ENCODE results near the gene APOBEC3A.
"Not testable (repeated sequence)": the region's sequence is repeated elsewhere in the genome, so short reads cannot be mapped to it uniquely, and the experiment has no call there.

APOBEC3A gene

GRCh38 chr22:38955926-38956325 is 1.5 kb upstream of the APOBEC3A start:
- ATAC-seq (ENCODE audit: low read depth) (no peak), DNase-seq (ENCODE audit: low spot score) (no peak)
- Histone ChIP-seq H3K9me3 (ENCODE audit: severe bottlenecking) (no peaks in the 10 kb centered on the region), H3K27me3 (ENCODE audit: insufficient read depth, poor library complexity, severe bottlenecking) (peaks cover 3% of the 10 kb centered on the region), H3K36me3 (ENCODE audit: low read depth) (no peaks in the 10 kb centered on the region), H3K4me1 (ENCODE audit: insufficient read depth, poor library complexity, severe bottlenecking) (no peaks in the 10 kb centered on the region), H3K4me3 (ENCODE audit: severe bottlenecking) (no peak overlapping the region), H3K27ac (ENCODE audit: poor library complexity, severe bottlenecking) (no peak overlapping the region)
- TF ChIP-seq CTCF (IDR thresholded peaks at IDR 0.05; ENCODE audit: poor library complexity, severe bottlenecking): no peak

GRCh38 chr22:38956551-38956950 is 858 bp upstream of the APOBEC3A start:
- no peak overlapping the region for H3K4me3 ChIP-seq (ENCODE audit: severe bottlenecking)
- H3K27ac ChIP-seq (ENCODE audit: poor library complexity, severe bottlenecking): no peak overlapping the region
- no peaks in the 10 kb centered on the region for H3K4me1 ChIP-seq (ENCODE audit: insufficient read depth, poor library complexity, severe bottlenecking)
- no peak for TF ChIP-seq CTCF (IDR thresholded peaks at IDR 0.05; ENCODE audit: poor library complexity, severe bottlenecking)
- ATAC-seq (ENCODE audit: low read depth) (no peak), DNase-seq (ENCODE audit: low spot score) (no peak)
- no peaks in the 10 kb centered on the region for H3K27me3 ChIP-seq (ENCODE audit: insufficient read depth, poor library complexity, severe bottlenecking)
- no peaks in the 10 kb centered on the region for H3K36me3 ChIP-seq (ENCODE audit: low read depth)
- no peaks in the 10 kb centered on the region for H3K9me3 ChIP-seq (ENCODE audit: severe bottlenecking)

- Histone ChIP-seq H3K36me3 (ENCODE audit: low read depth) (no peaks in the 10 kb centered on the region), H3K27me3 (ENCODE audit: insufficient read depth, poor library complexity, severe bottlenecking) (no peaks in the 10 kb centered on the region), H3K4me1 (ENCODE audit: insufficient read depth, poor library complexity, severe bottlenecking) (no peaks in the 10 kb centered on the region), H3K4me3 (ENCODE audit: severe bottlenecking) (no peak overlapping the region), H3K27ac (ENCODE audit: poor library complexity, severe bottlenecking) (no peak overlapping the region), H3K9me3 (ENCODE audit: severe bottlenecking) (no peaks in the 10 kb centered on the region)
- DNase-seq (ENCODE audit: low spot score) (no peak), ATAC-seq (ENCODE audit: low read depth) (no peak)
- no peak for TF ChIP-seq CTCF (IDR thresholded peaks at IDR 0.05; ENCODE audit: poor library complexity, severe bottlenecking)
Measured at GRCh38 chr22:38957808-38958650, 620 bp downstream of the APOBEC3A start.

GRCh38 chr22:38958651-38958943 is 1.2 kb downstream of the APOBEC3A start:
- not testable (repeated sequence) for H3K36me3 ChIP-seq (ENCODE audit: low read depth); DNase-seq (ENCODE audit: low spot score); H3K9me3 ChIP-seq (ENCODE audit: severe bottlenecking); H3K4me3 ChIP-seq (ENCODE audit: severe bottlenecking); H3K4me1 ChIP-seq (ENCODE audit: insufficient read depth, poor library complexity, severe bottlenecking); H3K27me3 ChIP-seq (ENCODE audit: insufficient read depth, poor library complexity, severe bottlenecking); ATAC-seq (ENCODE audit: low read depth); H3K27ac ChIP-seq (ENCODE audit: poor library complexity, severe bottlenecking)

GRCh38 chr22:38959590-38959989 is 2.2 kb downstream of the APOBEC3A start:
- Histone ChIP-seq H3K9me3 (ENCODE audit: severe bottlenecking) (no peaks in the 10 kb centered on the region), H3K4me1 (ENCODE audit: insufficient read depth, poor library complexity, severe bottlenecking) (no peaks in the 10 kb centered on the region), H3K36me3 (ENCODE audit: low read depth) (no peaks in the 10 kb centered on the region), H3K27me3 (ENCODE audit: insufficient read depth, poor library complexity, severe bottlenecking) (no peaks in the 10 kb centered on the region), H3K4me3 (ENCODE audit: severe bottlenecking) (no peak overlapping the region), H3K27ac (ENCODE audit: poor library complexity, severe bottlenecking) (no peak overlapping the region)
- TF ChIP-seq CTCF (IDR thresholded peaks at IDR 0.05; ENCODE audit: poor library complexity, severe bottlenecking): no peak
- ATAC-seq (ENCODE audit: low read depth) (no peak), DNase-seq (ENCODE audit: low spot score) (no peak)

GRCh38 chr22:38960673-38961072 is 3.3 kb downstream of the APOBEC3A start:
- H3K27ac ChIP-seq (ENCODE audit: poor library complexity, severe bottlenecking); DNase-seq (ENCODE audit: low spot score); H3K36me3 ChIP-seq (ENCODE audit: low read depth); ATAC-seq (ENCODE audit: low read depth); H3K4me3 ChIP-seq (ENCODE audit: severe bottlenecking); H3K9me3 ChIP-seq (ENCODE audit: severe bottlenecking); H3K4me1 ChIP-seq (ENCODE audit: insufficient read depth, poor library complexity, severe bottlenecking); H3K27me3 ChIP-seq (ENCODE audit: insufficient read depth, poor library complexity, severe bottlenecking): not testable (repeated sequence)

GRCh38 chr22:38963291-38963738 is 5.9 kb downstream of the APOBEC3A start:
- not testable (repeated sequence) for ATAC-seq (ENCODE audit: low read depth); H3K4me1 ChIP-seq (ENCODE audit: insufficient read depth, poor library complexity, severe bottlenecking); H3K4me3 ChIP-seq (ENCODE audit: severe bottlenecking); DNase-seq (ENCODE audit: low spot score); H3K9me3 ChIP-seq (ENCODE audit: severe bottlenecking); H3K27me3 ChIP-seq (ENCODE audit: insufficient read depth, poor library complexity, severe bottlenecking); H3K27ac ChIP-seq (ENCODE audit: poor library complexity, severe bottlenecking); H3K36me3 ChIP-seq (ENCODE audit: low read depth)

Measured in RWPE2 (cell line).